Measurements from ENCODE around the gene ARID1B.
A peak's percentile ranks its signal among the peaks of the same experiment; 100 is the strongest.

The ARID1B gene

DNA sequence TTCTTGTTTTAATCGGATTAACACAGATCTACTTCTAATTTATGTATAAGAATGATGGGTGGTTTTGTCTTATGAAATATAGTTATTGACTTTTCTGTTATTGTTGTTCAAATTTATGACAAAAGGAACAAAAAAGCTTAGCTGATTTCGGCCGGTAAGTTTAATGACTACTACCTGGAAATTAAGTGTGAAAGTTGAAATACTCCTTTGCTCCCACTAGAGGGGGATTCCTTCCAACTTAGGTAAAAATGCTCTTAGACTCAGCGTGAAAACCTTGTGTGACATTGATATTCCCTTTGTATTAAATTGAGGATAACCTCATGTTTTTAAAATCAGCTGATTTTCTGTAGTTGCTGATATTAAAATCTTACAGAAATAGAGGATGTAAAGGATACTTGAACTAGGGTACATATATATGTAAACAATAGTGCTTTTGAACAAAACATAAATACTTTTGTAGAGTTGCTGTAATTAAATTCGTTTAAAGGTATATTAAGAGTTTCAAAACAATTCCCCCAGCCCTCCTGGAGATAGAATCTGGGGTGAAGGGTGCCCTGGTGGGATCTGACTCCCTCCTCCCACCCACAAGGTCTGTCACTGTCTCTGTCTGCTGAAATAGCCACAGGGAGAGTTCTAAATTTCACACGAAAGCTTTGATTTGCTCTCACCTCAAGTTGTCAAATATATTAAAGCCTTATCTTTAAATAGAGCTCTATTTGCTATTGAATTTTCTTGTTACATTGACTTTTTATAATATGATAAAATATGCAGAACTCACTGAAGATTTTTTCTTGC lies 257.5 kb downstream of the ARID1B start:
- no peak overlapping the region for H4K12ac ChIP-seq (ENCODE audit: low read depth, low read length)
- WGBS (ENCODE audit: extremely low coverage, insufficient coverage, insufficient read length) = no CpG with 5 or more reads among the region's 6 CpGs

DNA sequence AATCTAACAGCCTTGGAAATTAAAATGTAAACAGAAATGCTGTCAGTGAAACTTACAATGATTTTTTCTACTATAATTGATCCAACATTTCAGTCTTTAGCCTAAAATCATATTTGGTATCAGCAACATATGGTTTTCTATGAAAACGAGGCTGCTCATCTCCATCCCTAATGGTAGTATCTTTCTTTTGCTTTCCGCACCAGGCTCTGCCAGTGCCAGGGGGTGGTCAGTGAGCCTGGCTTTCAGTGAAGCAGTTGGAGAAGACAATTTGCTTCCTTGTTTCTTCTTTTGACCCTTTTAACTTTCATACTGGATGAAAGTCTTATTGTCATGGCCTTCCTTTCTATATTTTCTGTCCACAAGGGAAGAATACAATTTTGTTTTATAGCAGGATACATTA lies 258.4 kb downstream of the ARID1B start:
- peaks cover 8 to 11% of the 10 kb centered on the region in 2 experiments for H3K4me1 ChIP-seq (ENCODE audit: control insufficient read depth in 1 of 2, insufficient read depth in 2 of 2, low read length in 2 of 2)
- H3K14ac ChIP-seq (ENCODE audit: low read length) = peak overlapping the region; percentile 53
- no peak overlapping the region for H3K4me2 ChIP-seq (ENCODE audit: low read length)
- no peak overlapping the region for H2BK12ac ChIP-seq (ENCODE audit: low read length)
- H3K27ac ChIP-seq (ENCODE audit: low read depth, low read length) = peak overlapping the region; percentile 55
- no peak for DNase-seq
- peaks cover 13% of the 10 kb centered on the region for H3K79me1 ChIP-seq (ENCODE audit: low read length)
- H2AK5ac ChIP-seq (ENCODE audit: low read length) = no peak overlapping the region
- H4K8ac ChIP-seq (ENCODE audit: low read depth, low read length) = no peak overlapping the region
- H4K12ac ChIP-seq (ENCODE audit: low read depth, low read length) = no peak overlapping the region
- peaks cover 0 to 3% of the 10 kb centered on the region in 2 experiments for H3K36me3 ChIP-seq (ENCODE audit: control insufficient read depth in 1 of 2, insufficient read depth in 2 of 2, low read length in 2 of 2)
- H3K9ac ChIP-seq (ENCODE audit: low read length) = no peak overlapping the region
- H3K4ac ChIP-seq (ENCODE audit: low read depth, low read length) = no peak overlapping the region
- H2BK120ac ChIP-seq (ENCODE audit: insufficient read depth, low read length, poor library complexity) = no peak overlapping the region
- no peak overlapping the region for H3K23ac ChIP-seq (ENCODE audit: low read length)
- peak overlapping the region; percentile 77 for H2BK5ac ChIP-seq (ENCODE audit: low read depth, low read length, poor library complexity)
- H2AFZ ChIP-seq (ENCODE audit: insufficient read depth, low read length, poor library complexity) = no peak overlapping the region
- WGBS (ENCODE audit: extremely low coverage, insufficient coverage, insufficient read length) = no CpG with 5 or more reads among the region's 2 CpGs
- H3K27me3 ChIP-seq (ENCODE audit: insufficient read depth, low read length) = no peaks in the 10 kb centered on the region
- peaks cover 7% of the 10 kb centered on the region for H3K79me2 ChIP-seq (ENCODE audit: control insufficient read depth, insufficient read depth, low read length, poor library complexity)
- H3K4me3 ChIP-seq (ENCODE audit: low read depth, low read length) = no peak overlapping the region
- H3K18ac ChIP-seq (ENCODE audit: low read length) = no peak overlapping the region
- H3K9me3 ChIP-seq (ENCODE audit: insufficient read depth, low read depth, low read length) = no peaks in the 10 kb centered on the region
- peak overlapping the region; percentile 43 for H4K91ac ChIP-seq (ENCODE audit: low read depth, low read length)

More for the DNA sequence above, 257.5 kb downstream of the ARID1B start:
- DNase-seq = peak in 1 of 2 donors; percentile 74
- H3K4me3 ChIP-seq (ENCODE audit: low read depth, low read length) = no peak overlapping the region
- H2BK12ac ChIP-seq (ENCODE audit: low read length) = no peak overlapping the region
- no peaks in the 10 kb centered on the region for H3K27me3 ChIP-seq (ENCODE audit: insufficient read depth, low read length)
- peak overlapping the region; percentile 66 for H2BK120ac ChIP-seq (ENCODE audit: insufficient read depth, low read length, poor library complexity)
- no peak overlapping the region for H4K8ac ChIP-seq (ENCODE audit: low read depth, low read length)
- no peak overlapping the region for H2AFZ ChIP-seq (ENCODE audit: insufficient read depth, low read length, poor library complexity)
- H3K4me2 ChIP-seq (ENCODE audit: low read length) = no peak overlapping the region
- H3K23ac ChIP-seq (ENCODE audit: low read length) = no peak overlapping the region
- peak overlapping the region; percentile 46 for H3K27ac ChIP-seq (ENCODE audit: low read depth, low read length)
- H3K79me1 ChIP-seq (ENCODE audit: low read length) = peaks cover 13% of the 10 kb centered on the region
- H3K4me1 ChIP-seq (ENCODE audit: control insufficient read depth in 1 of 2, insufficient read depth in 2 of 2, low read length in 2 of 2) = peaks cover 8 to 11% of the 10 kb centered on the region in 2 experiments
- no peak overlapping the region for H4K91ac ChIP-seq (ENCODE audit: low read depth, low read length)
- H3K9me3 ChIP-seq (ENCODE audit: insufficient read depth, low read depth, low read length) = no peaks in the 10 kb centered on the region
- peak overlapping the region; percentile 84 for H3K18ac ChIP-seq (ENCODE audit: low read length)
- no peak overlapping the region for H3K9ac ChIP-seq (ENCODE audit: low read length)
- H2AK5ac ChIP-seq (ENCODE audit: low read length) = no peak overlapping the region
- H3K14ac ChIP-seq (ENCODE audit: low read length) = no peak overlapping the region
- H2BK5ac ChIP-seq (ENCODE audit: low read depth, low read length, poor library complexity) = peak overlapping the region; percentile 82
- peaks cover 7% of the 10 kb centered on the region for H3K79me2 ChIP-seq (ENCODE audit: control insufficient read depth, insufficient read depth, low read length, poor library complexity)
- peaks cover 0 to 3% of the 10 kb centered on the region in 2 experiments for H3K36me3 ChIP-seq (ENCODE audit: control insufficient read depth in 1 of 2, insufficient read depth in 2 of 2, low read length in 2 of 2)
- H3K4ac ChIP-seq (ENCODE audit: low read depth, low read length) = peak overlapping the region; percentile 91

DNA sequence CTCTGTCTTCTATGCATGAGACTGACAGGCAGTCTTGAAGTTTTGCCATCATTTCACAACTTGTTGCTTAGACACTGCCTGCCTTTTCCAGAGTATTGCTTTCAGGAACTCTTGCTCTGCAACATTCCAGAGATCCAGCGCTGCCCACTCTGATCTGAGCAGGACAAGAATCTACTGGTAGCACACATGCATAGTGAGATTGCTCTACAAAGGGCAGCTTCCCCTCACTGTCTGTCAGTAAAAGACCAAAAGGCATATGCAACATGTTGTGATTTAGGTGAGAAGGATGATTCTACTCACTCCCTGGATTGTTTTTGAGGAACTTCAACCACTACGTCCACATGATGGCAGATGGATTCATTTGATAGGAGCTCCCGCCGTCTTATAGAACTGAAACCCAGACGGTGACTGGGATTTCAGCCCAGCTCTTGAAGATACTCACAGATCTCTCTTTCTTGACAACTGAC lies 259.1 kb downstream of the ARID1B start:
- no CpG with 5 or more reads among the region's 5 CpGs for whole genome bisulfite sequencing (ENCODE audit: extremely low coverage, insufficient coverage, insufficient read length)
- Histone ChIP-seq H3K23ac (ENCODE audit: low read length) (no peak overlapping the region), H2BK12ac (ENCODE audit: low read length) (no peak overlapping the region), H3K4me2 (ENCODE audit: low read length) (peak overlapping the region; percentile 46), H4K91ac (ENCODE audit: low read depth, low read length) (no peak overlapping the region), H3K9ac (ENCODE audit: low read length) (no peak overlapping the region), H3K79me2 (ENCODE audit: control insufficient read depth, insufficient read depth, low read length, poor library complexity) (peaks cover 7% of the 10 kb centered on the region), H2AFZ (ENCODE audit: insufficient read depth, low read length, poor library complexity) (no peak overlapping the region), H3K4me1 (ENCODE audit: control insufficient read depth in 1 of 2, insufficient read depth in 2 of 2, low read length in 2 of 2) (peaks cover 8 to 11% of the 10 kb centered on the region in 2 experiments), H4K8ac (ENCODE audit: low read depth, low read length) (no peak overlapping the region), H3K4ac (ENCODE audit: low read depth, low read length) (no peak overlapping the region), H3K27me3 (ENCODE audit: insufficient read depth, low read length) (no peaks in the 10 kb centered on the region), H3K79me1 (ENCODE audit: low read length) (peaks cover 13% of the 10 kb centered on the region), H2BK5ac (ENCODE audit: low read depth, low read length, poor library complexity) (peak overlapping the region; percentile 8), H3K14ac (ENCODE audit: low read length) (no peak overlapping the region), H3K36me3 (ENCODE audit: control insufficient read depth in 1 of 2, insufficient read depth in 2 of 2, low read length in 2 of 2) (peaks cover 0 to 3% of the 10 kb centered on the region in 2 experiments), H3K27ac (ENCODE audit: low read depth, low read length) (peak overlapping the region; percentile 93), H3K4me3 (ENCODE audit: low read depth, low read length) (no peak overlapping the region), H2AK5ac (ENCODE audit: low read length) (no peak overlapping the region), H3K9me3 (ENCODE audit: insufficient read depth, low read depth, low read length) (no peaks in the 10 kb centered on the region), H2BK120ac (ENCODE audit: insufficient read depth, low read length, poor library complexity) (no peak overlapping the region), H3K18ac (ENCODE audit: low read length) (no peak overlapping the region), H4K12ac (ENCODE audit: low read depth, low read length) (no peak overlapping the region)
- DNase-seq = peak; percentile 94 to 96

DNA sequence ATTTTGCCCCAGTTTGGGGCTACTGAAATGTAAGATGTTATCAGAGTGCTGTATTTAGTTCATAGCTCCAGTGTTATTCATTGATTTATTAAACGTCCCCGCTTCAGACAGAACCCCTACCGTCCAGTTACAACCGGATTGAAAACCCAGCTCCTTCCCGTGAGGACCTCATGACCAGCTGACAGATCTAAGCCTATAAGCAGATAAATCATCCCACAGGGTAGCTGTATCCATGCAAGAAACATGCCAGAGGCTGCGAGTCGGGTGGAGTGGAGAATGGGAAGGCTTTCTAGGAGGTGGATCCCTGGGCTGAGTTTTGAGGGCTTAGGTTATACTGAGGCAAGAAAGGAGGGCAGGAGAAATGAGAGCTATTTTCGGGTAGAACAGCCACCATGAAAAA lies 260.0 kb downstream of the ARID1B start:
- Histone ChIP-seq H2BK5ac (ENCODE audit: low read depth, low read length, poor library complexity) (peak overlapping the region; percentile 39), H3K4me2 (ENCODE audit: low read length) (no peak overlapping the region), H3K79me1 (ENCODE audit: low read length) (peaks cover 13% of the 10 kb centered on the region), H3K4me1 (ENCODE audit: control insufficient read depth in 1 of 2, insufficient read depth in 2 of 2, low read length in 2 of 2) (peaks cover 8 to 11% of the 10 kb centered on the region in 2 experiments), H2BK120ac (ENCODE audit: insufficient read depth, low read length, poor library complexity) (peak overlapping the region; percentile 53), H4K8ac (ENCODE audit: low read depth, low read length) (peak overlapping the region; percentile 61), H2BK12ac (ENCODE audit: low read length) (peak overlapping the region; percentile 6), H3K14ac (ENCODE audit: low read length) (peak overlapping the region; percentile 34), H3K9ac (ENCODE audit: low read length) (no peak overlapping the region), H2AK5ac (ENCODE audit: low read length) (peak overlapping the region; percentile 9), H3K4ac (ENCODE audit: low read depth, low read length) (no peak overlapping the region), H3K27me3 (ENCODE audit: insufficient read depth, low read length) (no peaks in the 10 kb centered on the region), H3K23ac (ENCODE audit: low read length) (no peak overlapping the region), H3K4me3 (ENCODE audit: low read depth, low read length) (no peak overlapping the region), H3K36me3 (ENCODE audit: control insufficient read depth in 1 of 2, insufficient read depth in 2 of 2, low read length in 2 of 2) (peaks cover 3 to 5% of the 10 kb centered on the region in 2 experiments), H3K9me3 (ENCODE audit: insufficient read depth, low read depth, low read length) (no peaks in the 10 kb centered on the region), H2AFZ (ENCODE audit: insufficient read depth, low read length, poor library complexity) (no peak overlapping the region), H4K12ac (ENCODE audit: low read depth, low read length) (peak overlapping the region; percentile 26), H4K91ac (ENCODE audit: low read depth, low read length) (peak overlapping the region; percentile 82), H3K27ac (ENCODE audit: low read depth, low read length) (peak overlapping the region; percentile 41), H3K79me2 (ENCODE audit: control insufficient read depth, insufficient read depth, low read length, poor library complexity) (peaks cover 4% of the 10 kb centered on the region), H3K18ac (ENCODE audit: low read length) (no peak overlapping the region)
- no CpG with 5 or more reads among the region's 8 CpGs for WGBS (ENCODE audit: extremely low coverage, insufficient coverage, insufficient read length)
- peak in 1 of 2 donors; percentile 28 for DNase-seq

Measured in trophoblast cell (in vitro differentiated cells and primary cell).